Measurements from ENCODE around the gene EPB41L2.

Gene EPB41L2

DNA sequence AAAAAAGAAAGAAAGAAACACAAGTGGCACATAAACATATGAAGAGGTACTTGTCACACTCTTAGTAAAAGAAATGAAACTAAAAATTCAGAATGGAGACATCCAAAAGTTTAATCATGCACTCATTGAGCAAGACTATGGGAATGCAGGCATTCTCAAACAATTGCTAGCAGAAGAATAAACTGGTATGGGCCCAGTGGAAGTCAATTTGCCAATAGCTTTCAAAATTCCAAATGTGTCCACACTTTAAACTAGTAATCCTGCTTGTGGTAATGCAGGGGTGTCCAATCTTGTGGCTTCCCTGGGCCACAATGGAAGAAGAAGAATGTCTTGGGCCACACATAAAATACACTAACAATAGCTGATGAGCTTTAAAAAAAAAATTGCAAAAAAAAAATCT lies 97.4 kb downstream of the EPB41L2 start:
- no peaks in the 10 kb centered on the region for H3K27me3 ChIP-seq (ENCODE audit: insufficient read depth, low read depth)
- H3K79me2 ChIP-seq (ENCODE audit: insufficient read depth, low read depth), result peaks cover 12% of the 10 kb centered on the region; the same call in 1 of the 2 replicates
- H3K27ac ChIP-seq, result no peak overlapping the region
- H4K20me1 ChIP-seq (ENCODE audit: insufficient read depth), result no peaks in the 10 kb centered on the region
- H3K4me1 ChIP-seq (ENCODE audit: low read depth, poor library complexity, severe bottlenecking), result no peaks in the 10 kb centered on the region
- H3K4me2 ChIP-seq, result no peak overlapping the region
- TF ChIP-seq, protein P1, sequence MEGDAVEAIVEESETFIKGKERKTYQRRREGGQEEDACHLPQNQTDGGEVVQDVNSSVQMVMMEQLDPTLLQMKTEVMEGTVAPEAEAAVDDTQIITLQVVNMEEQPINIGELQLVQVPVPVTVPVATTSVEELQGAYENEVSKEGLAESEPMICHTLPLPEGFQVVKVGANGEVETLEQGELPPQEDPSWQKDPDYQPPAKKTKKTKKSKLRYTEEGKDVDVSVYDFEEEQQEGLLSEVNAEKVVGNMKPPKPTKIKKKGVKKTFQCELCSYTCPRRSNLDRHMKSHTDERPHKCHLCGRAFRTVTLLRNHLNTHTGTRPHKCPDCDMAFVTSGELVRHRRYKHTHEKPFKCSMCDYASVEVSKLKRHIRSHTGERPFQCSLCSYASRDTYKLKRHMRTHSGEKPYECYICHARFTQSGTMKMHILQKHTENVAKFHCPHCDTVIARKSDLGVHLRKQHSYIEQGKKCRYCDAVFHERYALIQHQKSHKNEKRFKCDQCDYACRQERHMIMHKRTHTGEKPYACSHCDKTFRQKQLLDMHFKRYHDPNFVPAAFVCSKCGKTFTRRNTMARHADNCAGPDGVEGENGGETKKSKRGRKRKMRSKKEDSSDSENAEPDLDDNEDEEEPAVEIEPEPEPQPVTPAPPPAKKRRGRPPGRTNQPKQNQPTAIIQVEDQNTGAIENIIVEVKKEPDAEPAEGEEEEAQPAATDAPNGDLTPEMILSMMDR (conservative IDR thresholded peaks at IDR 0.05; ENCODE audit: low read depth, low read length), result no peak
- no peak overlapping the region for H3K4me3 ChIP-seq (IDR thresholded peaks at IDR 0.05; ENCODE audit: insufficient read depth, low read depth, low read length)
- no peaks in the 10 kb centered on the region for H3K36me3 ChIP-seq (ENCODE audit: insufficient read depth)
- no peak overlapping the region for H3K9ac ChIP-seq
- no peak overlapping the region for H2AFZ ChIP-seq (ENCODE audit: low read depth)

DNA sequence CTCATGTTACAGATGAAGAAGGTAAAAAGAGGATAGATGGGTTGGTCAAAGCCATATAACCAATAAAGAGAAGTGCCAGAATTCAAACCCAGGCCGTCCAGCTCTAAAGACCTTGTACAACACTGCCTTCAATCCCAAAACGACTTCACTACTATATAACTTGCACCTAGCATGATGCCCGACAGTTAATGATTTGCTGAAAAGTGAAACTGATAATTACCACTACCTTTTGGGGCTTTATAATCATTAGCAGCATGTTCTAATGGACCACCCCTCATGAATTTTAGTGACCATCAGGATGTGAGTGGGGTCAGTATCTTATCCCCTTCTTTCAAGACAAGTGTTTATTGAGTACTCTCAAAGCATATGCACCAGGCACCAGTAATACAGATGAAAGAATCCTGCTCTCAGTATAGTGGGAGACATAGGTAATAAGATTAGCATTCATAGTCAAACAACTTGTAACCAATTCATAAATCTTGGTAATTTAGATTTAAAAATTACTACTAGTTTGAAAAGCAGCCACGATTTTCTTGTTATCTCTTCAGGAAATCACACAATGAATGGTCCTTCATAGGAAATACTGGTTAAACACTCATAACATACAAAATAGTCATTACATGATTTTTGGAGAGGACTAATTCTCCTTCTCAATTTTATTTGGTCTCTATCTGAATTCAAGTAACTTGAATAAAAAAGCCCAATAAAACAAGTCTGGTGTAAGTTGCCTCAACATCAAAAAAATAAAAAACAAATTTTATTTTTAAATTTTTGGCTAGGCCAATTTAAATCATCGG lies 98.0 kb downstream of the EPB41L2 start:
- no peaks in the 10 kb centered on the region for H3K36me3 ChIP-seq (ENCODE audit: insufficient read depth)
- H3K27ac ChIP-seq, result no peak overlapping the region
- no peak overlapping the region for H3K9ac ChIP-seq
- H3K4me3 ChIP-seq (IDR thresholded peaks at IDR 0.05; ENCODE audit: insufficient read depth, low read depth, low read length), result no peak overlapping the region
- TF ChIP-seq, protein P1 (conservative IDR thresholded peaks at IDR 0.05; ENCODE audit: low read depth, low read length), result no peak
- no peaks in the 10 kb centered on the region for H3K27me3 ChIP-seq (ENCODE audit: insufficient read depth, low read depth)
- H3K4me2 ChIP-seq, result no peak overlapping the region
- H3K4me1 ChIP-seq (ENCODE audit: low read depth, poor library complexity, severe bottlenecking), result no peaks in the 10 kb centered on the region
- no peaks in the 10 kb centered on the region for H4K20me1 ChIP-seq (ENCODE audit: insufficient read depth)
- H3K79me2 ChIP-seq (ENCODE audit: insufficient read depth, low read depth), result peaks cover 12% of the 10 kb centered on the region; the same call in 1 of the 2 replicates
- H2AFZ ChIP-seq (ENCODE audit: low read depth), result no peak overlapping the region

DNA sequence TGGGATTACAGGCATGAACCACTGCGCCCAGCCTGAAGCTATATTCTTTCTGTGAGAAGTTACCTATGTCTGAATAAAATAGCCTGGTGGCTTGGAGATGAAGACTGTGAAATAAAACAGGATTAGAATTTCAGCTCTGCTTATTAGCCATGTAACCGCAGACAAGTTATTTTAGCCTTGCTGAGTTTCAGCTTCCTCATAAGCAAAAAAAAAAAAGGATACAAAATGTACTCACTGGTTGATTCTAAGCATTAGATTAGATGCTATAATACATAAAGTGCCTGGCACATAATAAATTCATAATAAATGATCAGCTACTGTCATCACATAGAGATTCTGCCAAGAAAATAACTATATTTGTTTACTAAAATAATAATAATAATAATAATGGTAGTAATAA lies 98.8 kb downstream of the EPB41L2 start:
- H3K27me3 ChIP-seq (ENCODE audit: insufficient read depth, low read depth), result no peaks in the 10 kb centered on the region
- no peak overlapping the region for H3K4me3 ChIP-seq (IDR thresholded peaks at IDR 0.05; ENCODE audit: insufficient read depth, low read depth, low read length)
- no peak overlapping the region for H2AFZ ChIP-seq (ENCODE audit: low read depth)
- no peak overlapping the region for H3K4me2 ChIP-seq
- H3K4me1 ChIP-seq (ENCODE audit: low read depth, poor library complexity, severe bottlenecking), result no peaks in the 10 kb centered on the region
- no peaks in the 10 kb centered on the region for H3K36me3 ChIP-seq (ENCODE audit: insufficient read depth)
- no peaks in the 10 kb centered on the region for H4K20me1 ChIP-seq (ENCODE audit: insufficient read depth)
- no peak overlapping the region for H3K9ac ChIP-seq
- peaks cover 12% of the 10 kb centered on the region; the same call in 1 of the 2 replicates for H3K79me2 ChIP-seq (ENCODE audit: insufficient read depth, low read depth)
- TF ChIP-seq, protein P1 (conservative IDR thresholded peaks at IDR 0.05; ENCODE audit: low read depth, low read length), result no peak
- H3K27ac ChIP-seq, result no peak overlapping the region

DNA sequence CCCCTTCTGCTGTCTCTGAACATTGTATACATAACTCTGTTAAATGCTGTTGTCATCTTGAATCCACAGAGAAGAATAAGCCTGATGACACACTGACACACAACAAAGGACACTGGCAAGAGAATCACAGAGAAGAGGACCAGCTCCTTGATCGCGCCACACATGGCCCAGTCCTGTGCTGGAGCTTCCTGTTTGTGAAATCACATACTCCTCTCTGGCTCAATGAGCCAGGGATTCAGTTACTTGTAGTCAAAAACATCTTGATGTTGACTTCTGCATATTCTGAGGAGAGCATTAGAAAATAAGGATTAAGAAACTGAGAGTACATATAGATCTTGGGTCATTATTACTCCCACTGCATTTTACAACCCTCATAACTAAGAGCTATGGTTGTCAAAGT lies 100.1 kb downstream of the EPB41L2 start:
- no peak overlapping the region for H3K4me2 ChIP-seq
- H3K27ac ChIP-seq, result no peak overlapping the region
- no peak overlapping the region for H2AFZ ChIP-seq (ENCODE audit: low read depth)
- TF ChIP-seq, protein P1 (conservative IDR thresholded peaks at IDR 0.05; ENCODE audit: low read depth, low read length), result no peak
- H3K9ac ChIP-seq, result no peak overlapping the region
- no peaks in the 10 kb centered on the region for H3K4me1 ChIP-seq (ENCODE audit: low read depth, poor library complexity, severe bottlenecking)
- peaks cover 12% of the 10 kb centered on the region; the same call in 1 of the 2 replicates for H3K79me2 ChIP-seq (ENCODE audit: insufficient read depth, low read depth)
- no peaks in the 10 kb centered on the region for H4K20me1 ChIP-seq (ENCODE audit: insufficient read depth)
- H3K36me3 ChIP-seq (ENCODE audit: insufficient read depth), result no peaks in the 10 kb centered on the region
- no peaks in the 10 kb centered on the region for H3K27me3 ChIP-seq (ENCODE audit: insufficient read depth, low read depth)
- H3K4me3 ChIP-seq (IDR thresholded peaks at IDR 0.05; ENCODE audit: insufficient read depth, low read depth, low read length), result no peak overlapping the region

Data from KMS-11 (cell line).